NCI-H2196 (cell line): ENCODE data around the gene FAM120AOS.

Experiments
- DNase-seq: peaks from one replicate; lab custom pipeline; 2025; ENCODE audit not compliant: unreplicated experiment; lab: John Stamatoyannopoulos, UW

The FAM120AOS gene

GRCh38 chr9:93467462-93467861 is 14.1 kb upstream of the FAM120AOS start:
- no peak for DNase-seq

GRCh38 chr9:93467062-93467416 is 13.7 kb upstream of the FAM120AOS start:
- DNase-seq, result no peak

- DNase-seq, result no peak
Measured at GRCh38 chr9:93466416-93467061, 13.2 kb upstream of the FAM120AOS start.

GRCh38 chr9:93465855-93466254 is 12.5 kb upstream of the FAM120AOS start:
- DNase-seq, result no peak

GRCh38 chr9:93464876-93465275 is 11.5 kb upstream of the FAM120AOS start:
- no peak for DNase-seq

- DNase-seq, result no peak
Measured at GRCh38 chr9:93464395-93464794, 11.0 kb upstream of the FAM120AOS start.

GRCh38 chr9:93463638-93464248 is 10.4 kb upstream of the FAM120AOS start:
- no peak for DNase-seq

GRCh38 chr9:93461821-93462220 is 8.4 kb upstream of the FAM120AOS start:
- DNase-seq, result no peak

- no peak for DNase-seq
Measured at GRCh38 chr9:93461414-93461743, 8.0 kb upstream of the FAM120AOS start.

GRCh38 chr9:93460689-93461413 is 7.5 kb upstream of the FAM120AOS start:
- DNase-seq, result no peak

- no peak for DNase-seq
Measured at GRCh38 chr9:93459432-93459847, 6.1 kb upstream of the FAM120AOS start.

GRCh38 chr9:93458712-93459111 is 5.3 kb upstream of the FAM120AOS start:
- DNase-seq, result no peak

- DNase-seq, result no peak
Measured at GRCh38 chr9:93457006-93457405, 3.6 kb upstream of the FAM120AOS start.

- no peak for DNase-seq
Measured at GRCh38 chr9:93456504-93456903, 3.1 kb upstream of the FAM120AOS start.

GRCh38 chr9:93456022-93456421 is 2.6 kb upstream of the FAM120AOS start:
- DNase-seq, result no peak

GRCh38 chr9:93452710-93453046 is 703 bp downstream of the FAM120AOS start:
- no peak for DNase-seq

- no peak for DNase-seq
Measured at GRCh38 chr9:93451849-93452709, 1.3 kb downstream of the FAM120AOS start.

- peak; percentile 82 for DNase-seq
Measured at GRCh38 chr9:93450945-93451815, 2.2 kb downstream of the FAM120AOS start, which contains the start of gene FAM120A. Gene FAM120A, plus strand, starts transcription at chr9:93451685. Its CDS starts 231 bp downstream, at chr9:93451916.

GRCh38 chr9:93447655-93448054 is 5.7 kb downstream of the FAM120AOS start:
- no peak for DNase-seq

- no peak for DNase-seq
Measured at GRCh38 chr9:93446073-93446472, 7.3 kb downstream of the FAM120AOS start.
